IMR-90 (cell line): Measurements from ENCODE around the gene NR2F2. TPM values are rescaled to one million over a fixed set of nuclear protein-coding genes. Genes with fewer than 3 reads are reported as not detected.

Experiments
- ATAC-seq: fragments of 200-7000 bp; cut with Tn5 transposase; 2 replicates; pipeline ENCODE4 v1.9.1; 2020; ENCODE audit warnings: low read depth, mild to moderate bottlenecking, moderate library complexity
- BruUV-seq: library from RNA; stranded (reverse); fragments of 400-500 nt; replicated peaks from 2 replicates; lab custom pipeline; 2021; lab: Mats Ljungman, UMichigan
- CTCF ChIA-PET: fragments of 300-600 bp; formaldehyde crosslinking; extraction: SDS; loops from one replicate; lab custom pipeline; 2021; ENCODE audit warnings: antibody characterized with exemption; lab: Yijun Ruan, JAX
- POLR2A ChIA-PET: fragments of 300-600 bp; sonication (Branson Sonifier 250); formaldehyde crosslinking; loops from one replicate; lab custom pipeline; 2022; ENCODE audit warnings: antibody characterized with exemption; ENCODE audit not compliant: unreplicated experiment; lab: Charles Lee
- DNase-seq: peaks from one replicate; pipeline ENCODE4 v3.0.0; 2013
- H2AFZ ChIP-seq: replicated peaks from 2 replicates; pipeline ENCODE3; 2013; ENCODE audit warnings: low read length, mild to moderate bottlenecking; ENCODE audit not compliant: poor library complexity
- H2AK5ac ChIP-seq: 2 replicates; pipeline ENCODE4 v1.6.1; 2013; ENCODE audit warnings: low read depth, low read length, inconsistent platforms
- H2AK9ac ChIP-seq: replicated peaks from 2 replicates; pipeline ENCODE3; 2013; ENCODE audit warnings: mild to moderate bottlenecking, low read depth, low read length, moderate library complexity; ENCODE audit not compliant: poor library complexity
- H2BK120ac ChIP-seq: 2 replicates; pipeline ENCODE4 v1.6.1; 2013; ENCODE audit warnings: low read depth, low read length, inconsistent platforms
- H2BK15ac ChIP-seq: 3 replicates; pipeline ENCODE4 v1.6.1; 2013; ENCODE audit warnings: low read depth, low read length, inconsistent platforms
- H2BK20ac ChIP-seq: 2 replicates; pipeline ENCODE4 v1.6.1; 2013; ENCODE audit warnings: low read depth, mild to moderate bottlenecking, inconsistent platforms, low read length, moderate library complexity
- H2BK5ac ChIP-seq: 2 replicates; pipeline ENCODE4 v1.6.1; 2013; ENCODE audit warnings: mild to moderate bottlenecking, low read depth, low read length, inconsistent platforms; ENCODE audit not compliant: poor library complexity, severe bottlenecking
- H3K14ac ChIP-seq: replicated peaks from 2 replicates; pipeline ENCODE4 v1.6.1; 2013; ENCODE audit warnings: low read depth, low read length, inconsistent platforms
- H3K18ac ChIP-seq: 2 replicates; pipeline ENCODE4 v1.6.1; 2013; ENCODE audit warnings: low read depth, low read length, control low read depth
- H3K23ac ChIP-seq: 2 replicates; pipeline ENCODE4 v1.6.1; 2013; ENCODE audit warnings: low read depth, low read length, inconsistent platforms
- H3K27ac ChIP-seq: 2 replicates; pipeline ENCODE4 v1.5.1; 2013; ENCODE audit warnings: mild to moderate bottlenecking, control low read depth, low read length; ENCODE audit not compliant: insufficient read depth
- H3K27me3 ChIP-seq: 2 replicates; pipeline ENCODE4 v1.6.1; 2013; ENCODE audit warnings: low read length; ENCODE audit not compliant: control insufficient read depth, insufficient read depth
- H3K36me3 ChIP-seq: 2 replicates; pipeline ENCODE4 v1.6.1; 2013; ENCODE audit warnings: low read length, mixed read lengths; ENCODE audit not compliant: control insufficient read depth, insufficient read depth
- H3K4ac ChIP-seq: 2 replicates; pipeline ENCODE4 v1.6.1; 2013; ENCODE audit warnings: low read depth, low read length, inconsistent platforms
- H3K4me1 ChIP-seq: 2 replicates; pipeline ENCODE4 v1.6.1; 2013; ENCODE audit warnings: low read length, mixed read lengths; ENCODE audit not compliant: control insufficient read depth, insufficient read depth
- H3K4me2 ChIP-seq: 2 replicates; pipeline ENCODE4 v1.6.1; 2013; ENCODE audit warnings: low read depth, mild to moderate bottlenecking, control low read depth, low read length, moderate library complexity
- H3K4me3 ChIP-seq: 2 replicates; pipeline ENCODE4 v1.5.1; 2013; ENCODE audit warnings: low read depth, mild to moderate bottlenecking, control low read depth, low read length, moderate library complexity; ENCODE audit not compliant: insufficient read depth
- H3K56ac ChIP-seq: 2 replicates; pipeline ENCODE4 v1.6.1; 2013; ENCODE audit warnings: low read length, inconsistent platforms; ENCODE audit not compliant: insufficient read depth; ENCODE audit errors: extremely low read depth
- H3K79me1 ChIP-seq, 2 experiments: 2 replicates each; pipeline ENCODE4 v1.6.1; 2013; ENCODE audit warnings: low read length in 2 of 2, inconsistent platforms in 1 of 2, low read depth in 1 of 2
- H3K9ac ChIP-seq: 2 replicates; pipeline ENCODE4 v1.6.1; 2013; ENCODE audit warnings: low read depth, low read length, control low read depth
- H3K9me1 ChIP-seq: 2 replicates; pipeline ENCODE4 v1.6.1; 2013; ENCODE audit warnings: low read length, inconsistent platforms; ENCODE audit not compliant: insufficient read depth
- H3K9me3 ChIP-seq: 2 replicates; pipeline ENCODE4 v1.6.1; 2013; ENCODE audit warnings: low read length; ENCODE audit not compliant: control insufficient read depth, insufficient read depth
- H4K20me1 ChIP-seq: 2 replicates; pipeline ENCODE4 v1.6.1; 2013; ENCODE audit warnings: low read length, inconsistent platforms; ENCODE audit not compliant: insufficient read depth
- H4K5ac ChIP-seq: 2 replicates; pipeline ENCODE4 v1.6.1; 2013; ENCODE audit warnings: mild to moderate bottlenecking, low read depth, low read length, control low read depth
- H4K8ac ChIP-seq, 2 experiments: 2 replicates each; pipeline ENCODE4 v1.6.1; 2013; ENCODE audit warnings: low read depth in 2 of 2, low read length in 2 of 2, control low read depth in 1 of 2, inconsistent platforms in 1 of 2
- H4K91ac ChIP-seq: 2 replicates; pipeline ENCODE4 v1.6.1; 2013; ENCODE audit warnings: low read depth, low read length, inconsistent platforms; ENCODE audit not compliant: insufficient read depth
- CEBPB ChIP-seq: IDR thresholded peaks from 2 replicates; pipeline ENCODE4 v1.6.1; 2012; ENCODE audit warnings: low read depth, low read length, improper control_type of control experiment
- CHD1 ChIP-seq: IDR thresholded peaks from 2 replicates; pipeline ENCODE4 v1.6.1; 2012; ENCODE audit warnings: low read depth, low read length, improper control_type of control experiment
- ELK1 ChIP-seq: fragments of 150-350 bp; IDR thresholded peaks from 2 replicates; pipeline ENCODE4 v1.6.1; 2016; ENCODE audit warnings: low read depth, mild to moderate bottlenecking, low read length, moderate library complexity, borderline replicate concordance
- FOS ChIP-seq: fragments of 150-350 bp; IDR thresholded peaks from 2 replicates; pipeline ENCODE4 v1.6.1; 2016; ENCODE audit warnings: low read depth, low read length
- MAFK ChIP-seq: IDR thresholded peaks from 2 replicates; pipeline ENCODE4 v1.6.1; 2012; ENCODE audit warnings: low read depth, low read length, improper control_type of control experiment
- MAZ ChIP-seq: IDR thresholded peaks from 2 replicates; pipeline ENCODE4 v1.6.1; 2012; ENCODE audit warnings: low read depth, mild to moderate bottlenecking, low read length, improper control_type of control experiment, moderate library complexity, borderline replicate concordance
- POLR2A ChIP-seq: IDR thresholded peaks from 2 replicates; pipeline ENCODE4 v1.6.1; 2012; ENCODE audit warnings: mild to moderate bottlenecking, low read depth, low read length
- RAD21 ChIP-seq: IDR thresholded peaks from 2 replicates; pipeline ENCODE4 v1.6.1; 2012; ENCODE audit warnings: low read length, improper control_type of control experiment
- RCOR1 ChIP-seq: IDR thresholded peaks from 2 replicates; pipeline ENCODE4 v1.6.1; 2012; ENCODE audit warnings: mild to moderate bottlenecking, low read length, improper control_type of control experiment; ENCODE audit not compliant: insufficient replicate concordance
- RFX5 ChIP-seq: IDR thresholded peaks from 2 replicates; pipeline ENCODE4 v1.8.0; 2012; ENCODE audit warnings: low read depth, mild to moderate bottlenecking, low read length, moderate library complexity
- SMC3 ChIP-seq: fragments of 150-350 bp; IDR thresholded peaks from 2 replicates; pipeline ENCODE4 v1.6.1; 2016; ENCODE audit warnings: low read depth, mild to moderate bottlenecking, antibody characterized with exemption, low read length, moderate library complexity
- USF2 ChIP-seq: fragments of 150-350 bp; IDR thresholded peaks from 2 replicates; pipeline ENCODE4 v1.6.1; 2017; ENCODE audit warnings: mild to moderate bottlenecking, antibody characterized with exemption, low read length, low read depth
- WGBS, 2 experiments: methylation state at CpG; one replicate each; pipeline versions ENCODE4 v1.1.5 to v1.1.7; 2013; ENCODE audit warnings: missing lambda C conversion rate in 2 of 2; ENCODE audit not compliant: insufficient read length in 1 of 2; ENCODE audit errors: extremely low coverage in 2 of 2; 5-methylcytosine and 5-hydroxymethylcytosine counted together
- dilution Hi-C: fragments of 300-500 bp; cut with HindIII; formaldehyde crosslinking; loops from one replicate; pipeline ENCODE4 v1.14.3; 2018; ENCODE audit warnings: low sequenced_read_pairs; ENCODE audit not compliant: unreplicated experiment
- in situ Hi-C: fragments of 300-500 bp; cut with MboI; formaldehyde crosslinking; loops from 3 replicates; pipeline ENCODE4 v1.14.3; 2019; ENCODE audit warnings: low sequenced_read_pairs, inconsistent platforms, mixed read lengths
- intact Hi-C: fragments of 100-400 bp; cut with micrococcal nuclease; formaldehyde crosslinking; loops from 2 replicates; pipeline ENCODE4 v1.10.0; 2022
- polyA plus RNA-seq, 3 experiments: library from polyadenylated mRNA; depleted of rRNA; stranded (reverse); fragments of >200 nt; gene quantifications; 2 replicates each; pipeline ENCODE4 v1.2.3, GENCODE V29; 2012; ENCODE audit warnings: low replicate concordance in 1 of 3
- total RNA-seq: library from RNA; depleted of rRNA; stranded (reverse); fragments of >200 nt; gene quantifications from 2 replicates; pipeline ENCODE4 v1.2.3, GENCODE V29; 2012
- TF ChIP-seq, protein P1 (sequence below): conservative IDR thresholded peaks from 2 replicates; pipeline ENCODE4 v1.5.1; 2012; ENCODE audit warnings: mild to moderate bottlenecking, low read depth, low read length, improper control_type of control experiment

NR2F2 gene
- total and polyA plus RNA-seq, 2 of the 4 experiments (the other 2 are of a cell fraction), result 20.3 to 161 TPM

- Histone ChIP-seq H3K4me2 (no peak overlapping the region), H2BK5ac (no peak overlapping the region), H4K8ac (no peak overlapping the region), H3K18ac (no peak overlapping the region), H2AFZ (no peak overlapping the region), H2BK15ac (no peak overlapping the region), H3K56ac (no peak overlapping the region), H3K23ac (no peak overlapping the region), H4K5ac (no peak overlapping the region), H3K27ac (no peak overlapping the region), H3K4me3 (no peak overlapping the region), H2BK20ac (no peak overlapping the region), H3K9me1 (no peaks in the 10 kb centered on the region), H3K79me1 (no peaks in the 10 kb centered on the region; a peak in 1 of 4 replicates), H3K9me3 (peaks cover 1% of the 10 kb centered on the region; the same call in 1 of the 2 replicates), H4K91ac (no peak overlapping the region), H3K9ac (no peak overlapping the region), H3K36me3 (no peaks in the 10 kb centered on the region), H3K4ac (no peak overlapping the region), H3K14ac (no peak overlapping the region), H3K27me3 (no peaks in the 10 kb centered on the region), H3K4me1 (no peaks in the 10 kb centered on the region), H2AK5ac (no peak overlapping the region), H4K20me1 (no peaks in the 10 kb centered on the region), H2AK9ac (no peak overlapping the region), H2BK120ac (no peak overlapping the region)
- DNase-seq, result no peak
- intact Hi-C loops (no loop called here), in situ Hi-C loops (no loop called here), dilution Hi-C loops (no loop called here)
- BruUV-seq, result no TSS peak
- TF ChIP-seq SMC3, result no peak
- TF ChIP-seq MAFK, result no peak
- no peak for TF ChIP-seq CHD1
- TF ChIP-seq CEBPB, result no peak
- TF ChIP-seq USF2, result no peak
- no peak for TF ChIP-seq ELK1
- no peak for TF ChIP-seq FOS
- no peak for TF ChIP-seq RFX5
- TF ChIP-seq, protein P1, sequence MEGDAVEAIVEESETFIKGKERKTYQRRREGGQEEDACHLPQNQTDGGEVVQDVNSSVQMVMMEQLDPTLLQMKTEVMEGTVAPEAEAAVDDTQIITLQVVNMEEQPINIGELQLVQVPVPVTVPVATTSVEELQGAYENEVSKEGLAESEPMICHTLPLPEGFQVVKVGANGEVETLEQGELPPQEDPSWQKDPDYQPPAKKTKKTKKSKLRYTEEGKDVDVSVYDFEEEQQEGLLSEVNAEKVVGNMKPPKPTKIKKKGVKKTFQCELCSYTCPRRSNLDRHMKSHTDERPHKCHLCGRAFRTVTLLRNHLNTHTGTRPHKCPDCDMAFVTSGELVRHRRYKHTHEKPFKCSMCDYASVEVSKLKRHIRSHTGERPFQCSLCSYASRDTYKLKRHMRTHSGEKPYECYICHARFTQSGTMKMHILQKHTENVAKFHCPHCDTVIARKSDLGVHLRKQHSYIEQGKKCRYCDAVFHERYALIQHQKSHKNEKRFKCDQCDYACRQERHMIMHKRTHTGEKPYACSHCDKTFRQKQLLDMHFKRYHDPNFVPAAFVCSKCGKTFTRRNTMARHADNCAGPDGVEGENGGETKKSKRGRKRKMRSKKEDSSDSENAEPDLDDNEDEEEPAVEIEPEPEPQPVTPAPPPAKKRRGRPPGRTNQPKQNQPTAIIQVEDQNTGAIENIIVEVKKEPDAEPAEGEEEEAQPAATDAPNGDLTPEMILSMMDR, result no peak
- no peak for TF ChIP-seq MAZ
- no peak for TF ChIP-seq POLR2A
- TF ChIP-seq RCOR1, result no peak
- no peak for TF ChIP-seq RAD21
- ChIA-PET CTCF (interaction anchor here (0.6 kb wide), 1 partner anchor 940 kb away, joined by 3 read pairs; no protein-coding TSS in a partner anchor), POLR2A (no interaction called here)
- no peak for ATAC-seq
- WGBS, 2 experiments, result no CpG with 5 or more reads among the region's 3 CpGs
Observed at GRCh38 chr15:96304839-96305238, 25.7 kb upstream of the NR2F2 start.
